Spleen (tissue), 11 donors: ENCODE results near the gene CHST7. TPM values are rescaled to one million over a fixed set of nuclear protein-coding genes. Genes with fewer than 3 reads are reported as not detected.

Experiments
- DNase-seq: peaks from one replicate; pipeline ENCODE4 v3.0.0-alpha.2; 2020
- H3K27ac ChIP-seq, 8 donors: fragments of 200-600 bp; sonication (generic) in 7 of 8; 1 replicate in 4 of 8; 2 replicates in 4 of 8; pipeline versions ENCODE4 v1.5.0 to v1.8.0; 2016 to 2021; ENCODE audit warnings: inconsistent platforms in 4 of 8, mild to moderate bottlenecking in 4 of 8, moderate library complexity in 1 of 8
- H3K27me3 ChIP-seq, 7 donors: fragments of 200-600 bp; sonication (generic) in 6 of 7; replicated peaks in 1 of 7; 1 replicate in 4 of 7; 2 replicates in 3 of 7; pipeline versions ENCODE4 v1.5.0 to v1.8.0; 2016 to 2021; ENCODE audit warnings: inconsistent platforms in 3 of 7, mild to moderate bottlenecking in 1 of 7
- H3K36me3 ChIP-seq, 6 donors: fragments of 200-600 bp; sonication (generic) in 5 of 6; 1 replicate in 4 of 6; 2 replicates in 2 of 6; pipeline versions ENCODE4 v1.5.0 to v1.8.0; 2016 to 2021; ENCODE audit warnings: inconsistent platforms in 2 of 6
- H3K4me1 ChIP-seq, 6 donors: fragments of 200-600 bp; sonication (generic) in 5 of 6; 1 replicate in 3 of 6; 2 replicates in 3 of 6; pipeline versions ENCODE4 v1.5.0 to v1.8.0; 2016 to 2021; ENCODE audit warnings: inconsistent platforms in 3 of 6
- H3K4me3 ChIP-seq, 8 donors: fragments of 200-600 bp; sonication (generic) in 7 of 8; 1 replicate in 4 of 8; 2 replicates in 4 of 8; pipeline versions ENCODE4 v1.5.0 to v1.8.0; 2016 to 2021; ENCODE audit warnings: inconsistent platforms in 4 of 8, mild to moderate bottlenecking in 4 of 8, moderate library complexity in 2 of 8
- H3K9me3 ChIP-seq, 8 donors: fragments of 200-600 bp; sonication (generic) in 7 of 8; 1 replicate in 4 of 8; 2 replicates in 4 of 8; pipeline versions ENCODE4 v1.5.0 to v1.8.0; 2016 to 2021; ENCODE audit warnings: inconsistent platforms in 4 of 8
- POLR2A ChIP-seq, 3 donors: fragments of 450-650 bp; IDR thresholded peaks; one replicate each; pipeline ENCODE4 v1.5.1; 2017; ENCODE audit warnings: antibody characterized with exemption in 3 of 3, mild to moderate bottlenecking in 1 of 3
- POLR2AphosphoS5 ChIP-seq, 3 donors: sonication (generic); formaldehyde crosslinking; IDR thresholded peaks; one replicate each; pipeline ENCODE4 v1.5.1; 2017; ENCODE audit warnings: antibody characterized with exemption in 3 of 3
- WGBS, 5 donors: extraction: QIAGEN DNeasy Blood & Tissue Kit in 3 of 5; methylation state at CpG; one replicate each; pipeline versions ENCODE4 v1.1.5 to v1.1.7; 2013 to 2018; 5-methylcytosine and 5-hydroxymethylcytosine counted together
- intact Hi-C: fragments of 100-400 bp; cut with DNase I; formaldehyde crosslinking; loops from one replicate; pipeline ENCODE4 v1.15.0; 2023; ENCODE audit warnings: low total_unique reads
- polyA plus RNA-seq, 3 donors: library from polyadenylated mRNA; stranded (reverse); fragments of 200-250 nt; gene quantifications; one replicate each; pipeline ENCODE4 v1.2.1, GENCODE V29; 2013
- total RNA-seq, 7 donors: library from RNA; depleted of rRNA in 3 of 7; stranded (reverse); fragments of >200 nt in 3 of 7; fragmentation: NEBNext Ultra II Directional in 4 of 7; extraction: Animal tissue kit (Norgen Biotek cat#: 25700) in 4 of 7; gene quantifications; one replicate each; pipeline versions ENCODE4 v1.1.0 to v1.2.1, GENCODE V29; 2016 to 2021
- TF ChIP-seq, protein P1 (sequence below), 11 experiments: fragments of 200-600 bp in 7 of 11; fragments of 450-650 bp in 4 of 11; sonication (generic) in 4 of 11; IDR thresholded peaks in 8 of 11; conservative IDR thresholded peaks in 3 of 11; 1 replicate in 7 of 11; 2 replicates in 4 of 11; pipeline versions ENCODE4 v1.4.0 to v1.8.0; 2016 to 2021; ENCODE audit warnings: antibody characterized with exemption in 11 of 11, inconsistent platforms in 4 of 11, mild to moderate bottlenecking in 1 of 11
- donor health status: healthy with polysubstance abuse.
- donor health status: DM: no; HTN: no; CAD: no; lungs with moderate emphysema.
- donor health status: DM: no; HTN: no; CAD: no.
- donor health status: Bipolar disorder and iron deficiency.
- donor health status: healthy.
- donor health status: DM: no; HTN: no; CAD: no.
- donor health status: DM: yes; HTN: yes; CAD: no.

Gene CHST7
- total and polyA plus RNA-seq, 10 donors, result 2.0 to 43.9 (median 18.7) TPM

DNA sequence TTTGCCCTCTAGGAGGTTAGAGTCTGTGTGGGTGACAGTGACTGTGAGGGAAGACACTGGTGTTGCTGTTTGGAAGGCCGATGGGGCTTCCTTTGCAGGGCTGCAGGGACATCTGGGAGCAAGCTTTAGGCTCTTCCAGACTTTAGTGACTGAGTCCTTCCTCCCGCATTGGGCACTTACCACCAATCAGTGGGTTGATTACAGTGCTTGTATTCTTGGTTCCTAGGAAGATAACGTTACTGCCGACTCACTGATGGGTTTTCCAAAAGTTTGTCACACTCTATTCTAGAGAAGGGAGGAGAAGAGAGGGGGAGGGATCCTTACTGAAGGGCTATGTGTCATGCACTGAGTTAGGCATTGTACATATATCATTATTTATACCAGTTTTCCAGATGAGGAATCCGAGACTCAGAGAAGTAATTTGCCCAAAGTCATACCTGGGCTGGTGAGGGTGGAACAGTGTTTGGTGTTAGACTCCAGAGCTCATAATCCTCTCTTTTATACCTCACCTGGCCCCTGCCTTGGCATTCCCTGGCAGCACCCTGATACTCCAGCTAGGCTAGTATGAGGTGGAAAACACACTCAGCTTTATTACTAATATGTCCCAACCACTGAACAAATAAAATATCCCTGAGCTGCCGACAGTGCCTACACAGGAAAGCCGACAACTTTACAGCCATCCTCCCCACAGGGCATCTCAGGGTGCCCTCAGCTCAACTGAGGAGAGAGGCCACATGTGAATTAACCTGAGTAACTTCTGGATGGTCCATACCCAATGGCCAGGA, 3.8 kb downstream of the CHST7 start:
- DNase-seq, result no peak
- H3K4me1 ChIP-seq, result peaks cover 0 to 67% (median 23%) of the 10 kb centered on the region in 6 donors
- H3K9me3 ChIP-seq, result peaks cover 0 to 6% (median 0%) of the 10 kb centered on the region in 8 donors
- peaks cover 0 to 9% (median 0%) of the 10 kb centered on the region in 7 donors for H3K27me3 ChIP-seq
- TF ChIP-seq POLR2A (IDR thresholded peaks at IDR 0.05), result no peak
- no peak for TF ChIP-seq POLR2AphosphoS5 (IDR thresholded peaks at IDR 0.05)
- TF ChIP-seq, protein P1, sequence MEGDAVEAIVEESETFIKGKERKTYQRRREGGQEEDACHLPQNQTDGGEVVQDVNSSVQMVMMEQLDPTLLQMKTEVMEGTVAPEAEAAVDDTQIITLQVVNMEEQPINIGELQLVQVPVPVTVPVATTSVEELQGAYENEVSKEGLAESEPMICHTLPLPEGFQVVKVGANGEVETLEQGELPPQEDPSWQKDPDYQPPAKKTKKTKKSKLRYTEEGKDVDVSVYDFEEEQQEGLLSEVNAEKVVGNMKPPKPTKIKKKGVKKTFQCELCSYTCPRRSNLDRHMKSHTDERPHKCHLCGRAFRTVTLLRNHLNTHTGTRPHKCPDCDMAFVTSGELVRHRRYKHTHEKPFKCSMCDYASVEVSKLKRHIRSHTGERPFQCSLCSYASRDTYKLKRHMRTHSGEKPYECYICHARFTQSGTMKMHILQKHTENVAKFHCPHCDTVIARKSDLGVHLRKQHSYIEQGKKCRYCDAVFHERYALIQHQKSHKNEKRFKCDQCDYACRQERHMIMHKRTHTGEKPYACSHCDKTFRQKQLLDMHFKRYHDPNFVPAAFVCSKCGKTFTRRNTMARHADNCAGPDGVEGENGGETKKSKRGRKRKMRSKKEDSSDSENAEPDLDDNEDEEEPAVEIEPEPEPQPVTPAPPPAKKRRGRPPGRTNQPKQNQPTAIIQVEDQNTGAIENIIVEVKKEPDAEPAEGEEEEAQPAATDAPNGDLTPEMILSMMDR (IDR thresholded peaks at IDR 0.05 in 8 of 11, conservative IDR thresholded peaks at IDR 0.05 in 3 of 11), result no peak
- intact Hi-C loops, result loop anchor here (10.0 kb wide), 1 partner anchor 67 kb away; no protein-coding TSS in a partner anchor
- H3K4me3 ChIP-seq, result peak overlapping the region in 5 of 8 donors; percentile 8 to 87 (median 69)
- peak overlapping the region in 5 of 8 donors; percentile 11 to 88 (median 83) for H3K27ac ChIP-seq
- peaks cover 0 to 7% (median 0%) of the 10 kb centered on the region in 6 donors for H3K36me3 ChIP-seq
- WGBS, 5 donors, result 63 to 81% (median 72%) methylated on average over 7 of the region's 7 CpGs

DNA sequence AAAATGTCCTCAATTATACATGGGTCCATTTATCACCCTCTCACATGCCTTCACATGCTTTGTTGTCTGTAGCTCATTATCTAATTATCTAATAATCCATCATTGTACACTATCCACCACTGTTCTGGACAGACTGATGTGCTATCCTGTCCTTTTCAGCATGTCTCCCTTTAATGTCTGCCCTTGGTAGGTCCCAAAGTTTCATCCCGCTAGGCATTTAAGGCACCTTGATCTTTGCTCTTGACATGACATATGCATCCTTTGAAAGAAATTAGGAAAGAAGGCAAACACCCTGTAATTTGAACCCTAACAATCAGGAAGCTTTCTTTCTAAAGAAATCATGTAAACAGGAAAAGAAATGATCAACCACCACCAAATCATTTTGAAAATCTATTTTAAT, 5.7 kb downstream of the CHST7 start:
- intact Hi-C loops, result loop anchor here (10.0 kb wide), 1 partner anchor 66 kb away; no protein-coding TSS in a partner anchor
- TF ChIP-seq POLR2AphosphoS5 (IDR thresholded peaks at IDR 0.05) (no peak), POLR2A (IDR thresholded peaks at IDR 0.05) (no peak)
- TF ChIP-seq, protein P1 (IDR thresholded peaks at IDR 0.05 in 8 of 11, conservative IDR thresholded peaks at IDR 0.05 in 3 of 11), result no peak
- 72 to 89% (median 76%) methylated on average over 1 of the region's 1 CpG for WGBS, 5 donors

DNA sequence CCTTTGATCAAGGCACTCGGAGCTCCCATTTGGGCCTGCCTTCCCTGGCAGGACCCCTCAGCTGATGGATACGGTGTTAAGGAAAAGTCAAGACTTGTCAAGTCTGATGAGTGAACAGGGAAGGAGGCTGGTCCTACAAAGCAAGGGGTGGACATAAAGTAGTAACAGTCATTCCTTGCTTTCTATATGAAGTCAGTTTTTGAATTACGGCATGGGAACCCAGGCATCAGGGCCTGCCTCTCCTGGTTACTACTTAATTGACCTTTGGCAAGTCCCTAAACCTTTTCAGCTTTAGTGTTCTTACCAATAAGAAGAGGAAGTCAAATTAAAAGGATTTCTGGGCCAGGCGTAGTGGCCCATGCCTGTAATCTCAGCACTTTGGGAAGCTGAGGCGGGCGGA, 7.0 kb downstream of the CHST7 start:
- H3K36me3 ChIP-seq, result peaks cover 0 to 7% (median 0%) of the 10 kb centered on the region in 6 donors
- no peaks in the 10 kb centered on the region for H3K9me3 ChIP-seq
- TF ChIP-seq, protein P1 (IDR thresholded peaks at IDR 0.05 in 8 of 11, conservative IDR thresholded peaks at IDR 0.05 in 3 of 11), result no peak
- TF ChIP-seq POLR2AphosphoS5 (IDR thresholded peaks at IDR 0.05), result no peak
- TF ChIP-seq POLR2A (IDR thresholded peaks at IDR 0.05), result no peak
- H3K27ac ChIP-seq, result peak overlapping the region in 1 of 8 donors; percentile 30
- intact Hi-C loops, result no loop called here
- H3K27me3 ChIP-seq, result no peaks in the 10 kb centered on the region
- peaks cover 0 to 52% (median 18%) of the 10 kb centered on the region in 6 donors for H3K4me1 ChIP-seq
- 85 to 94% (median 92%) methylated on average over 5 to 6 of the region's 6 CpGs for WGBS, 5 donors
- no peak for DNase-seq
- H3K4me3 ChIP-seq, result no peak overlapping the region

More for the DNA sequence above, 5.7 kb downstream of the CHST7 start:
- Histone ChIP-seq H3K27me3 (peaks cover 0 to 9% (median 0%) of the 10 kb centered on the region in 7 donors), H3K36me3 (peaks cover 0 to 7% (median 0%) of the 10 kb centered on the region in 6 donors), H3K27ac (peak overlapping the region in 1 of 8 donors; percentile 15), H3K4me3 (no peak overlapping the region), H3K9me3 (peaks cover 0 to 5% (median 0%) of the 10 kb centered on the region in 8 donors), H3K4me1 (peaks cover 0 to 66% (median 22%) of the 10 kb centered on the region in 6 donors)
- DNase-seq, result no peak

DNA sequence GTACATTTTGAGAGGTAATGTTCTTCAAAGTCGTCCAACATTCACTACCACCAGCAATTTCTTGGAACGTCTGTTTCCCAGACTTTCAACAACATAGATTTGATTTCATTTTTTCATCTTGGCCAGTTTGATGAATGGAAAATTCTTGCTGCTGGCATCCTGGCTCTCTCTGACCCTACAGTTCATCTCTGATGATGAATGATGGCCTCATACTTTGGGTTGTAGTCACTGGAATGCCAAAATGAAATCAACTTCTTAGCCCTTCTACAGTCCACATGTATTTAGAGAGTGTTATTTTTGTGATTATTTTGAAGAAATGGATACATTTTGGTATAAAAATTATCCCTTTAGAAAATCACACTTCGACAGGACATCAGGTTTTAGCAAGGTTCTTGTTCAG, 8.8 kb downstream of the CHST7 start:
- intact Hi-C loops, result no loop called here
- 57 to 82% (median 78%) methylated on average over 3 of the region's 3 CpGs for WGBS, 5 donors
- H3K4me3 ChIP-seq, result no peak overlapping the region

More for the DNA sequence above, 8.8 kb downstream of the CHST7 start:
- H3K27ac ChIP-seq, result peak overlapping the region in 3 of 8 donors; percentile 30 to 57 (median 54)
- peaks cover 4 to 51% (median 18%) of the 10 kb centered on the region in 6 donors for H3K4me1 ChIP-seq
- peaks cover 0 to 7% (median 0%) of the 10 kb centered on the region in 6 donors for H3K36me3 ChIP-seq
- no peaks in the 10 kb centered on the region for H3K9me3 ChIP-seq
- H3K27me3 ChIP-seq, result no peaks in the 10 kb centered on the region
- DNase-seq, result no peak
- no peak for TF ChIP-seq POLR2A (IDR thresholded peaks at IDR 0.05)
- TF ChIP-seq, protein P1 (IDR thresholded peaks at IDR 0.05 in 8 of 11, conservative IDR thresholded peaks at IDR 0.05 in 3 of 11), result no peak
- TF ChIP-seq POLR2AphosphoS5 (IDR thresholded peaks at IDR 0.05), result no peak
